ENCODE data around the gene FBXL15.

DNA sequence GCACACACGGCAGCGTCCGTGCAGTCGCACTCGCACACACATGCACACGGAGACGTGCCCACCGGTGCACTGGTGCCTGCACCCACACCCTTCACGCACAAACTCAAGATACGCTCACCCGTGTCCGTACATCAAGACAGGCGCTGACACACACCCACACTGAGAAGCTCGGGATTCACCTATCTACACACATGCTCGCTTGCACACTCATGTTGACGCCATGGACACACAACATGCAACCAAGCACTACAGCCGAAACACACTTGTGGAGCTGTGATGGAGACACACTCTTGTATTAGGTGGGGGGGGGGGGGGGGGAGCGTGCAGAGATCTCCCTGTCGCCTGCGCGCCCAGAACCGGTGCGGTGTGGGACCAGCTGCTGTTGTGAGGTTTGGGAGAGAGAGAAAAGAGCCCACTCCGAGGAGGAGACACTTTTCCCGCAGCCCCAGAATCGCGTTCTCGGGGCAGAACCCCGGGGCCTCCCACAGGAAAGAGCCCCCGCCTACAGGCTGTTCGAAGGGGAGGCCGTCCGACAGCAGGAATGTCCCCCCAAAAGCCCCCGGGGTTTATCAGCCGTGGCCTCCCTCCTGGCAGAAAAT, 25.7 kb upstream of the FBXL15 start:
- TF ChIP-seq, protein P1, sequence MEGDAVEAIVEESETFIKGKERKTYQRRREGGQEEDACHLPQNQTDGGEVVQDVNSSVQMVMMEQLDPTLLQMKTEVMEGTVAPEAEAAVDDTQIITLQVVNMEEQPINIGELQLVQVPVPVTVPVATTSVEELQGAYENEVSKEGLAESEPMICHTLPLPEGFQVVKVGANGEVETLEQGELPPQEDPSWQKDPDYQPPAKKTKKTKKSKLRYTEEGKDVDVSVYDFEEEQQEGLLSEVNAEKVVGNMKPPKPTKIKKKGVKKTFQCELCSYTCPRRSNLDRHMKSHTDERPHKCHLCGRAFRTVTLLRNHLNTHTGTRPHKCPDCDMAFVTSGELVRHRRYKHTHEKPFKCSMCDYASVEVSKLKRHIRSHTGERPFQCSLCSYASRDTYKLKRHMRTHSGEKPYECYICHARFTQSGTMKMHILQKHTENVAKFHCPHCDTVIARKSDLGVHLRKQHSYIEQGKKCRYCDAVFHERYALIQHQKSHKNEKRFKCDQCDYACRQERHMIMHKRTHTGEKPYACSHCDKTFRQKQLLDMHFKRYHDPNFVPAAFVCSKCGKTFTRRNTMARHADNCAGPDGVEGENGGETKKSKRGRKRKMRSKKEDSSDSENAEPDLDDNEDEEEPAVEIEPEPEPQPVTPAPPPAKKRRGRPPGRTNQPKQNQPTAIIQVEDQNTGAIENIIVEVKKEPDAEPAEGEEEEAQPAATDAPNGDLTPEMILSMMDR (IDR thresholded peaks at IDR 0.05), result no peak
- TF ChIP-seq POLR2A (IDR thresholded peaks at IDR 0.05), result no peak
